ENCODE results near the gene IZUMO1. TPM values are rescaled to one million over a fixed set of nuclear protein-coding genes. Genes with fewer than 3 reads are reported as not detected.

The IZUMO1 gene
- total RNA-seq, 3 donors from 2014 or later, result 0.29 TPM; not detected in 2

- intact Hi-C loops (cut with DNase I; ENCODE audit: low total_unique reads), result no loop called here
- H3K4me3 ChIP-seq, result peak overlapping the region in 1 of 3 donors; percentile 67
- TF ChIP-seq, protein P1, sequence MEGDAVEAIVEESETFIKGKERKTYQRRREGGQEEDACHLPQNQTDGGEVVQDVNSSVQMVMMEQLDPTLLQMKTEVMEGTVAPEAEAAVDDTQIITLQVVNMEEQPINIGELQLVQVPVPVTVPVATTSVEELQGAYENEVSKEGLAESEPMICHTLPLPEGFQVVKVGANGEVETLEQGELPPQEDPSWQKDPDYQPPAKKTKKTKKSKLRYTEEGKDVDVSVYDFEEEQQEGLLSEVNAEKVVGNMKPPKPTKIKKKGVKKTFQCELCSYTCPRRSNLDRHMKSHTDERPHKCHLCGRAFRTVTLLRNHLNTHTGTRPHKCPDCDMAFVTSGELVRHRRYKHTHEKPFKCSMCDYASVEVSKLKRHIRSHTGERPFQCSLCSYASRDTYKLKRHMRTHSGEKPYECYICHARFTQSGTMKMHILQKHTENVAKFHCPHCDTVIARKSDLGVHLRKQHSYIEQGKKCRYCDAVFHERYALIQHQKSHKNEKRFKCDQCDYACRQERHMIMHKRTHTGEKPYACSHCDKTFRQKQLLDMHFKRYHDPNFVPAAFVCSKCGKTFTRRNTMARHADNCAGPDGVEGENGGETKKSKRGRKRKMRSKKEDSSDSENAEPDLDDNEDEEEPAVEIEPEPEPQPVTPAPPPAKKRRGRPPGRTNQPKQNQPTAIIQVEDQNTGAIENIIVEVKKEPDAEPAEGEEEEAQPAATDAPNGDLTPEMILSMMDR (IDR thresholded peaks at IDR 0.05), result no peak
- TF ChIP-seq POLR2AphosphoS5 (IDR thresholded peaks at IDR 0.05) (no peak), POLR2A (IDR thresholded peaks at IDR 0.05) (no peak)
- no peaks in the 10 kb centered on the region for H3K4me1 ChIP-seq
- H3K36me3 ChIP-seq, result no peaks in the 10 kb centered on the region
- H3K27ac ChIP-seq, result no peak overlapping the region
- no peaks in the 10 kb centered on the region for H3K9me3 ChIP-seq
- H3K27me3 ChIP-seq, result no peaks in the 10 kb centered on the region
- no peak for DNase-seq (ENCODE audit: low spot score in 2 of 2)
These were observed 4.2 kb upstream of the IZUMO1 start for GRCh38 chr19:48750771-48751504.

- no peaks in the 10 kb centered on the region for H3K9me3 ChIP-seq
- no peak overlapping the region for H3K27ac ChIP-seq
- H3K4me3 ChIP-seq, result no peak overlapping the region
- no peak for TF ChIP-seq POLR2AphosphoS5 (IDR thresholded peaks at IDR 0.05)
- TF ChIP-seq, protein P1 (IDR thresholded peaks at IDR 0.05), result no peak
- TF ChIP-seq POLR2A (IDR thresholded peaks at IDR 0.05), result no peak
- no peak for DNase-seq (ENCODE audit: low spot score in 2 of 2)
- H3K27me3 ChIP-seq, result no peaks in the 10 kb centered on the region
- intact Hi-C loops (cut with DNase I; ENCODE audit: low total_unique reads), result no loop called here
- no peaks in the 10 kb centered on the region for H3K36me3 ChIP-seq
- no peaks in the 10 kb centered on the region for H3K4me1 ChIP-seq
These were observed 3.6 kb upstream of the IZUMO1 start for GRCh38 chr19:48750351-48750750.

DNA sequence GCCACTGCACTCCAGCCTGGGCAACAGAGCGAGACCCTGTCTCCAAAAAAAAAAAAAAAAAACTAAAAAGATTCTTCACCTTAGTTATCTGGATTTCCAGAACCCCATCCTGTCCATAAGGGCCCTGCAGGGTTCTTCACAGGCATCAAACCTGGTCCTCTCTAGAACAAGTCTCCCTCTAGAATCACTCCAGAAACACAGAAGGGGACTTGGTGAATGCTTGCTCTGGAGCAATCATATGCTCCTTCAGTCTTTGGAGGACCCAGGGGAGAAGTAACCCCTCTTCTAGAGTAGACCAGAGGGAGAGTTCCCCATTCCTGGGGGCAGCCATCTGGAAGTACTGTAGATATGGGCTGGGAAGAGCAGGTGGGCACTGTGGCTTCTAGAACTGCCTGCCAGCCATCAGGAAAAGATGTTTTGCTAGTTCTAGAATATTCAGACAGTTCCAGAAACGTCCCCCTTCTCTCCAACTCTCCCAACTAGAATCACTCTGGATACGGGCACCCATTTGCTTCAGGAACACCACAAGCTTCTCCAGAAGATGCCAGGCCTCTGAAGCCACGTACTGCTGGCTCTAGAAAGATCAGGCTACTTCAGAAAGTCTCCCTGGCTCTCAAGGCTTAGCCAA lies 3.0 kb upstream of the IZUMO1 start:
- Histone ChIP-seq H3K4me1 (no peaks in the 10 kb centered on the region), H3K9me3 (no peaks in the 10 kb centered on the region), H3K27ac (no peak overlapping the region), H3K27me3 (no peaks in the 10 kb centered on the region), H3K36me3 (no peaks in the 10 kb centered on the region), H3K4me3 (no peak overlapping the region)
- TF ChIP-seq POLR2A (IDR thresholded peaks at IDR 0.05), result no peak
- TF ChIP-seq, protein P1 (IDR thresholded peaks at IDR 0.05), result no peak
- TF ChIP-seq POLR2AphosphoS5 (IDR thresholded peaks at IDR 0.05), result no peak
- no peak for DNase-seq (ENCODE audit: low spot score in 2 of 2)
- intact Hi-C loops (cut with DNase I; ENCODE audit: low total_unique reads), result no loop called here

DNA sequence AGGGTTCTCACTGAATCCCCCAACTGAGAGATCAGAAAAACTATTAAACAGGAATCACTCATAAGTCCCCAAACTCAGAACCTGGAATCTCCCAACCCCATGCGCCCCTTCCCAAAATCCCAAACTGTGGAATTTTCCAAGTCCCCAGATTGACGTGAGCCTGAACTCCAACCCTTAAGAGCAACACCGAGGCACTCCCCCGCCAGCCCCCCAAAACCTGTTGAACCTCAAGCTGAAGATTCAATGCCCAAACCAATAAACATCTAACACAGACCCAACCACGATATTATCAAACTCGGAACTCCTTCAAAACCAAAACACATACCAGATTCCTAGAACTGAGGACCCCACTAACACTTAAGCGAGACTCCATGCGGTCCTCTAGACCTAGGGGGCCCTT lies 599 bp downstream of the IZUMO1 start:
- no peaks in the 10 kb centered on the region for H3K36me3 ChIP-seq
- no peak overlapping the region for H3K4me3 ChIP-seq
- H3K9me3 ChIP-seq, result no peaks in the 10 kb centered on the region
- no peaks in the 10 kb centered on the region for H3K27me3 ChIP-seq
- H3K27ac ChIP-seq, result peak overlapping the region in 1 of 2 donors; percentile 52
- H3K4me1 ChIP-seq, result no peaks in the 10 kb centered on the region
- intact Hi-C loops (cut with DNase I; ENCODE audit: low total_unique reads), result no loop called here
- no peak for TF ChIP-seq POLR2A (IDR thresholded peaks at IDR 0.05)
- TF ChIP-seq, protein P1 (IDR thresholded peaks at IDR 0.05), result no peak
- TF ChIP-seq POLR2AphosphoS5 (IDR thresholded peaks at IDR 0.05), result no peak
- DNase-seq (ENCODE audit: low spot score in 2 of 2), result no peak

Data from breast epithelium (tissue), 4 donors.